ENCODE data around the gene NEDD9. TPM values are rescaled to one million over a fixed set of nuclear protein-coding genes. Genes with fewer than 3 reads are reported as not detected.

NEDD9 gene
- total and polyA plus RNA-seq, 2 of the 13 experiments (the other 11 are each of a cell fraction or from before 2014, with no cell fraction given) = 27.1 to 389 TPM

DNA sequence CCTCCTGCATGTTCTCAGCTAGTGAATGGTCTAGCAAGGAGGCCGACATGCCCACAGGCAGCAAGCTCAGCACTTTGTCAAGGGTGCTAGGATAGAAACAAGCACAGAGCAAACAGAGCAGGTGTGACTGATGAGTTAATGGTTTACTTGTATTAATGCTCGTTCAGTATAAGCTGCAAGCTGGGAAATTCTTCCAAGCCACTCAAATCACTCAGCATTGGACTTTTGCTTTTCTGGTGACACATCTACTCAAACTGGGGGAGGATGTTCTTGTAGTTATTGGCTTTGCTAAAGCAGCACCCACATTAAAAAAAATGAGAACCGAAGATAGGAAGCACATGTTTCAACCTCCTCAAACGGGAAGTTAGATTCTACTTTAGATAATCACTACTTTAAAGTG lies 43.1 kb upstream of the NEDD9 start (continued):
- TF ChIP-seq, protein P1, sequence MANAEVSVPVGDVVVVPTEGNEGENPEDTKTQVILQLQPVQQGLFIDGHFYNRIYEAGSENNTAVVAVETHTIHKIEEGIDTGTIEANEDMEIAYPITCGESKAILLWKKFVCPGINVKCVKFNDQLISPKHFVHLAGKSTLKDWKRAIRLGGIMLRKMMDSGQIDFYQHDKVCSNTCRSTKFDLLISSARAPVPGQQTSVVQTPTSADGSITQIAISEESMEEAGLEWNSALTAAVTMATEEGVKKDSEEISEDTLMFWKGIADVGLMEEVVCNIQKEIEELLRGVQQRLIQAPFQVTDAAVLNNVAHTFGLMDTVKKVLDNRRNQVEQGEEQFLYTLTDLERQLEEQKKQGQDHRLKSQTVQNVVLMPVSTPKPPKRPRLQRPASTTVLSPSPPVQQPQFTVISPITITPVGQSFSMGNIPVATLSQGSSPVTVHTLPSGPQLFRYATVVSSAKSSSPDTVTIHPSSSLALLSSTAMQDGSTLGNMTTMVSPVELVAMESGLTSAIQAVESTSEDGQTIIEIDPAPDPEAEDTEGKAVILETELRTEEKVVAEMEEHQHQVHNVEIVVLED (CRISPR knock-in tag; IDR thresholded peaks at IDR 0.05; ENCODE audit: borderline replicate concordance) = no peak
- TF ChIP-seq, protein P2, sequence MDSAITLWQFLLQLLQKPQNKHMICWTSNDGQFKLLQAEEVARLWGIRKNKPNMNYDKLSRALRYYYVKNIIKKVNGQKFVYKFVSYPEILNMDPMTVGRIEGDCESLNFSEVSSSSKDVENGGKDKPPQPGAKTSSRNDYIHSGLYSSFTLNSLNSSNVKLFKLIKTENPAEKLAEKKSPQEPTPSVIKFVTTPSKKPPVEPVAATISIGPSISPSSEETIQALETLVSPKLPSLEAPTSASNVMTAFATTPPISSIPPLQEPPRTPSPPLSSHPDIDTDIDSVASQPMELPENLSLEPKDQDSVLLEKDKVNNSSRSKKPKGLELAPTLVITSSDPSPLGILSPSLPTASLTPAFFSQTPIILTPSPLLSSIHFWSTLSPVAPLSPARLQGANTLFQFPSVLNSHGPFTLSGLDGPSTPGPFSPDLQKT (CRISPR knock-in tag; IDR thresholded peaks at IDR 0.05; ENCODE audit: borderline replicate concordance) = no peak
- TF ChIP-seq FOXA3 (CRISPR knock-in tag; IDR thresholded peaks at IDR 0.05) (peak; percentile 88), ZNF660 (CRISPR knock-in tag; IDR thresholded peaks at IDR 0.05; ENCODE audit: borderline replicate concordance, low read depth) (no peak), ZNF256 (CRISPR knock-in tag; conservative IDR thresholded peaks at IDR 0.05) (no peak), HNRNPUL1 (IDR thresholded peaks at IDR 0.05; ENCODE audit: low read depth, low read length) (peak; percentile 86), ZMAT3 (CRISPR knock-in tag; conservative IDR thresholded peaks at IDR 0.05) (no peak), MEF2D (CRISPR knock-in tag; IDR thresholded peaks at IDR 0.05) (peak; percentile 60; the same call in 1 of the 2 replicates)
- TF ChIP-seq, protein P3, sequence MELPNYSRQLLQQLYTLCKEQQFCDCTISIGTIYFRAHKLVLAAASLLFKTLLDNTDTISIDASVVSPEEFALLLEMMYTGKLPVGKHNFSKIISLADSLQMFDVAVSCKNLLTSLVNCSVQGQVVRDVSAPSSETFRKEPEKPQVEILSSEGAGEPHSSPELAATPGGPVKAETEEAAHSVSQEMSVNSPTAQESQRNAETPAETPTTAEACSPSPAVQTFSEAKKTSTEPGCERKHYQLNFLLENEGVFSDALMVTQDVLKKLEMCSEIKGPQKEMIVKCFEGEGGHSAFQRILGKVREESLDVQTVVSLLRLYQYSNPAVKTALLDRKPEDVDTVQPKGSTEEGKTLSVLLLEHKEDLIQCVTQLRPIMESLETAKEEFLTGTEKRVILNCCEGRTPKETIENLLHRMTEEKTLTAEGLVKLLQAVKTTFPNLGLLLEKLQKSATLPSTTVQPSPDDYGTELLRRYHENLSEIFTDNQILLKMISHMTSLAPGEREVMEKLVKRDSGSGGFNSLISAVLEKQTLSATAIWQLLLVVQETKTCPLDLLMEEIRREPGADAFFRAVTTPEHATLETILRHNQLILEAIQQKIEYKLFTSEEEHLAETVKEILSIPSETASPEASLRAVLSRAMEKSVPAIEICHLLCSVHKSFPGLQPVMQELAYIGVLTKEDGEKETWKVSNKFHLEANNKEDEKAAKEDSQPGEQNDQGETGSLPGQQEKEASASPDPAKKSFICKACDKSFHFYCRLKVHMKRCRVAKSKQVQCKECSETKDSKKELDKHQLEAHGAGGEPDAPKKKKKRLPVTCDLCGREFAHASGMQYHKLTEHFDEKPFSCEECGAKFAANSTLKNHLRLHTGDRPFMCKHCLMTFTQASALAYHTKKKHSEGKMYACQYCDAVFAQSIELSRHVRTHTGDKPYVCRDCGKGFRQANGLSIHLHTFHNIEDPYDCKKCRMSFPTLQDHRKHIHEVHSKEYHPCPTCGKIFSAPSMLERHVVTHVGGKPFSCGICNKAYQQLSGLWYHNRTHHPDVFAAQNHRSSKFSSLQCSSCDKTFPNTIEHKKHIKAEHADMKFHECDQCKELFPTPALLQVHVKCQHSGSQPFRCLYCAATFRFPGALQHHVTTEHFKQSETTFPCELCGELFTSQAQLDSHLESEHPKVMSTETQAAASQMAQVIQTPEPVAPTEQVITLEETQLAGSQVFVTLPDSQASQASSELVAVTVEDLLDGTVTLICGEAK (IDR thresholded peaks at IDR 0.05) = no peak
- TF ChIP-seq, protein P3 (CRISPR knock-in tag; IDR thresholded peaks at IDR 0.05) = no peak; the same call in 1 of the 2 replicates
- TF ChIP-seq, protein P4, sequence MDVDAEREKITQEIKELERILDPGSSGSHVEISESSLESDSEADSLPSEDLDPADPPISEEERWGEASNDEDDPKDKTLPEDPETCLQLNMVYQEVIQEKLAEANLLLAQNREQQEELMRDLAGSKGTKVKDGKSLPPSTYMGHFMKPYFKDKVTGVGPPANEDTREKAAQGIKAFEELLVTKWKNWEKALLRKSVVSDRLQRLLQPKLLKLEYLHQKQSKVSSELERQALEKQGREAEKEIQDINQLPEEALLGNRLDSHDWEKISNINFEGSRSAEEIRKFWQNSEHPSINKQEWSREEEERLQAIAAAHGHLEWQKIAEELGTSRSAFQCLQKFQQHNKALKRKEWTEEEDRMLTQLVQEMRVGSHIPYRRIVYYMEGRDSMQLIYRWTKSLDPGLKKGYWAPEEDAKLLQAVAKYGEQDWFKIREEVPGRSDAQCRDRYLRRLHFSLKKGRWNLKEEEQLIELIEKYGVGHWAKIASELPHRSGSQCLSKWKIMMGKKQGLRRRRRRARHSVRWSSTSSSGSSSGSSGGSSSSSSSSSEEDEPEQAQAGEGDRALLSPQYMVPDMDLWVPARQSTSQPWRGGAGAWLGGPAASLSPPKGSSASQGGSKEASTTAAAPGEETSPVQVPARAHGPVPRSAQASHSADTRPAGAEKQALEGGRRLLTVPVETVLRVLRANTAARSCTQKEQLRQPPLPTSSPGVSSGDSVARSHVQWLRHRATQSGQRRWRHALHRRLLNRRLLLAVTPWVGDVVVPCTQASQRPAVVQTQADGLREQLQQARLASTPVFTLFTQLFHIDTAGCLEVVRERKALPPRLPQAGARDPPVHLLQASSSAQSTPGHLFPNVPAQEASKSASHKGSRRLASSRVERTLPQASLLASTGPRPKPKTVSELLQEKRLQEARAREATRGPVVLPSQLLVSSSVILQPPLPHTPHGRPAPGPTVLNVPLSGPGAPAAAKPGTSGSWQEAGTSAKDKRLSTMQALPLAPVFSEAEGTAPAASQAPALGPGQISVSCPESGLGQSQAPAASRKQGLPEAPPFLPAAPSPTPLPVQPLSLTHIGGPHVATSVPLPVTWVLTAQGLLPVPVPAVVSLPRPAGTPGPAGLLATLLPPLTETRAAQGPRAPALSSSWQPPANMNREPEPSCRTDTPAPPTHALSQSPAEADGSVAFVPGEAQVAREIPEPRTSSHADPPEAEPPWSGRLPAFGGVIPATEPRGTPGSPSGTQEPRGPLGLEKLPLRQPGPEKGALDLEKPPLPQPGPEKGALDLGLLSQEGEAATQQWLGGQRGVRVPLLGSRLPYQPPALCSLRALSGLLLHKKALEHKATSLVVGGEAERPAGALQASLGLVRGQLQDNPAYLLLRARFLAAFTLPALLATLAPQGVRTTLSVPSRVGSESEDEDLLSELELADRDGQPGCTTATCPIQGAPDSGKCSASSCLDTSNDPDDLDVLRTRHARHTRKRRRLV (CRISPR knock-in tag; IDR thresholded peaks at IDR 0.05) = no peak
- TF ChIP-seq, protein P5, sequence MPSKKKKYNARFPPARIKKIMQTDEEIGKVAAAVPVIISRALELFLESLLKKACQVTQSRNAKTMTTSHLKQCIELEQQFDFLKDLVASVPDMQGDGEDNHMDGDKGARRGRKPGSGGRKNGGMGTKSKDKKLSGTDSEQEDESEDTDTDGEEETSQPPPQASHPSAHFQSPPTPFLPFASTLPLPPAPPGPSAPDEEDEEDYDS (CRISPR knock-in tag; IDR thresholded peaks at IDR 0.05) = peak; percentile 55

Data from HepG2 (cell line).